Fibroblast of skin of back (primary cell): Measurements from ENCODE around the gene ZMYM2.
A peak's percentile ranks its signal among the peaks of the same experiment; 100 is the strongest.

ENCODE experiments used
- DNase-seq: peaks from one replicate; pipeline ENCODE4 v3.0.0-alpha.2; 2013

The ZMYM2 gene

DNA sequence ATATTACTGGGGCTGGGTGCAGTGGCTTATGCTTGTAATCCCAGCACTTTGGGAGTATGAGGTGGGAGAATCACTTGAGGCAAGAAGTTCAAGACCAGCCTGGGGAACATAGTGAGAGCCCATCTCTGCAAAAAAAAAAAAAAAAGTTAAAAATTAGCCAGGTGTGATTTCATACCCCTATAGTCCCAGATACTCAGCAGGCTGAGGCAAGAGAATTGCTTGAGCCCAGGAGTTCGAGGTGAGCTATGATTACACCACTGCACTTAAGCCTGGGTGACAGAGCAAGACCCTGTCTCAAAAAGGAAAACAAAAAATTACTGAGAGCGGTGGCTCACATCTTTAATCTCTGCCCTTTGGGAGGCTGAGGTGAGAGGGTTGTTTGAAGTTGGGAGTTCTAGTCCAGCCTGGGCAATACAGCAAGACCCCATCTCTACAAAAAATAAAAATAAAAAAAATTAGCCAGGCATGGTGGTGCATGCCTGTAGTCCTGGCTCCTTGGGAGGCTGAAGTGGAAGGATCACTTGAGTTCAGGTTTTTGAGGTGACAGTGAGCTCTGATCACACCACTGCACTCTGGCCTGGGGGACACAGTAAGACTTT, 87.5 kb downstream of the ZMYM2 start:
- DNase-seq: no peak

GRCh38 chr13:20049558-20050473, 91.3 kb downstream of the ZMYM2 start:
- DNase-seq: no peak

GRCh38 chr13:20051366-20051765, 92.8 kb downstream of the ZMYM2 start:
- no peak for DNase-seq

GRCh38 chr13:20053016-20053415, 94.5 kb downstream of the ZMYM2 start:
- DNase-seq: no peak

GRCh38 chr13:20053891-20054290, 95.4 kb downstream of the ZMYM2 start:
- DNase-seq: no peak

DNA sequence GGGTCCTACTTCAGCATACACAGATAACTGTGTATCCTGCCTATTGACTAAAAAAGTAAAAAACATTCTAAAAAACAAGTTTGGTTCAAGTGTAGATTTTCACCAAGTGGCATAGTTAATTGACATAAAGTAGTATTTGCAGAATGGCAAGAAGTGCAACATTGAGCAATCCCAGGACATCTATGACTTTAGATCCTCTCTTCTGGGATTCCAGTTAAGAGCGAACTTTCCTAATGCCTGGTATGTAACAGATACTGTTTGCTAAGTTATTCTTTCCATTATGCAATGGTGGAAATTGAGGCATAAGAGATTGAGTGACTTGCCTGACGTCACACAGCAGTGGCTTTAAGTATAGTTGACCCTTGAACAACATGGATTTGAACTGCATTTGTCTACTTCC, 96.1 kb downstream of the ZMYM2 start:
- no peak for DNase-seq

DNA sequence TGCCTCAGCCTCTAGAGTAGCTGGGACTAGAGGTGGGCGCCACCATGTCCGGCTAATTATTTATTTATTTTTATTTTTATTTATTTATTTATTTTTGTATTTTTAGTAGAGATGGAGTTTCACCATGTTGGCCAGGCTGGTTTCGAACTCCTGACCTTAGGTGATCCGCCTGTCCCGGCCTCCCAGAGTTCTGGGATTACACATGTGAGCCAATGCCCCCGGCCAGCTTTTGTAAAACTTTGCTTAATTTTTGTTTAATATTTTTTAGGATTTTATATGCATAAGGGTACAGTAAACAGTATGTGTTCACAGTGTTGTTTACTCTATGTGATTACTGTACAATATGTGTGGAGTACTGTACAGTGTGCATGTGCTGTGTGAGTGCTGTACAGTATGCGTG, 98.7 kb downstream of the ZMYM2 start:
- no peak for DNase-seq

DNA sequence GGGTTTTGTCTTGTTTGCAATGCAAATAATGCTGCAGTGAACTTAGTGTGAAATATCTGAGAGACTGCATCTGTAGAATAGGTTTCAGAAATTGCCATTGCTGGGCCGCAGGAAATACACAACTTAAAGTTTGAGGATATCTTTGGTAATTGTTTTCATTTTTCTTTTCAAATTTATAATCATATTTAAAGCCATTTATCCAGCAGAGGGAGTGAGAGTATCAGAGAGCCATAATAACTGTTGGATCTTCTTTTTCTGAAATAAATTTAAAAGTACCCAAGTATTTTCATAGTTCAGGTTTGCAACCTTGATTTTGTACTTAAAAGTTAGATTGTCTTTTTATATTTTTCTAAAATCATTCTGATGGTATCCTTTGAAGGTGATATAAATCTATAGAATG, 99.4 kb downstream of the ZMYM2 start:
- DNase-seq: no peak

- no peak for DNase-seq
Observed at GRCh38 chr13:20058476-20058875, 99.9 kb downstream of the ZMYM2 start.

GRCh38 chr13:20064128-20064527, 105.6 kb downstream of the ZMYM2 start:
- DNase-seq: peak; percentile 6

DNA sequence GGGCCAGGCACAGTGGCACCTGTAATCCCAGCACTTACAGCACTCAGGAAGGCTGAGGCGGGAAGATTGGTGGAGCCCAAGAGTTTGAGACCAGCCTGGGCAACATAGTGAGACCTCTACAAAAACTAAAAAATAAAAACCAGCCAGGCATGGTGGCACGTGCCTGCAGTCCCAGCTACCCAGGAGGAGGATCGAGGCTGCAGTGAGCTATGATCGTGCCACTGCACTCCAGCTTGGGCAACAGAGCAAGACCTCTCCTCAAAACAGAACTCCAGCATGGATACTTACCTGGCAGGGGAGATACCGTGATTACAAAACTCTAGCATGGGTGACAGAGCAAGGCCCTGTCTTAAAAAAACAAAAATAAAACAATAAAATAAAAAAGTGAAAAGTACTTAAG, 107.0 kb downstream of the ZMYM2 start:
- DNase-seq: no peak

DNA sequence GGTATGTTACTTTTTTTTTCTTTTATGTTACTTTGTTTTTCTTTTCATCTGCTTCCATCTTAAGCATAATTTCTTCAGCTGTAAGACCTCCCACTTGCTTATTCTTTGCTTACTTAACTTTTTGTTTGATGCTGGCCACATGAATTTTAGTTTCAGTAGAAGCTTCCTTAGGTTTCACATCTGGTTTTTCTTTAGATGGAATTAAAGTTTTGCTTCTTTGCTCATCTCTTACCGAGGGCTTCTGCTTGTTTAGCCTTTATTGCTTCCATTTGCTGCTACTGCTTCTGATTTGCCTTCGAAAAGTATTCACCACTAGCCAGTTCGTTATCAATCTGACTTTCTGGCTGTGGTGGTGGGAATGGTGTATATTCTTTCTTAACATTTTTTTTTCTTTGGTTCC, 111.4 kb downstream of the ZMYM2 start:
- no peak for DNase-seq

DNA sequence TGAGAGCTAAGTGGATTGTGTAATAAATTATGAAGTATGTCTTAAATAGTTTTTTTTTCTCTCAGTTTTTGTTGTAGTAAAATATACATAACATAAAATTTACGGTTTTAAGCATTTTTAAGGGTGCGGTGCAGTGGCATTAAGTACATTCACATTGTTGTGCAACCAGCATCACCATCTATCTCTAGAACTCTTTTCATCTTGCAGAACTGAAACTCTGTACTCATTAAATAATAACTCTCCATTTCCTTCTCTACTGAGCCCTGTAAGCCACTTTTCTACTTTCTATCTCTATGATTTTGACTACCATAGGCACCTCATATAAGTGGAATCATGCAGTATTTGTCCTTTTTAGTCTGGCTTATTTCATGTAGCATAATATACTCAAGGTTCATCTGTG, 115.2 kb downstream of the ZMYM2 start:
- no peak for DNase-seq

DNA sequence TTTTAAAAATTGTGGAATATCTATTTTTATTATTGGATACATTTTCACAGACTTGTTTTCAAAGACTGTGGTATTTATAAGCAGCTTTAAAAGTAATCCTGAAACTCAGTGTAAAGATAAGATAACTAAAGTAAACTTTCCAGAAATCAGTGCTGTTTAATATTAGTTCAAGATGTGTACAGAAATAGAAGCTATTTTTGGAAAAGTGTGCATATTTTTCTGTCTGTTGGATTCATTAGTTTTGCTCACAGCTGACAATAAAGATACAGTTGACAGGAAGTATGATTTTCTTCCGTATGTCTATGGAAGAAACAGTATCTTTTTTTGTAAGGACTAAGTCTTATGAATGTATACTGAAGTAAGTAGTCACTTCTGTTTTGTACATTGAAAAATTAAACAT, 116.4 kb downstream of the ZMYM2 start:
- no peak for DNase-seq

DNA sequence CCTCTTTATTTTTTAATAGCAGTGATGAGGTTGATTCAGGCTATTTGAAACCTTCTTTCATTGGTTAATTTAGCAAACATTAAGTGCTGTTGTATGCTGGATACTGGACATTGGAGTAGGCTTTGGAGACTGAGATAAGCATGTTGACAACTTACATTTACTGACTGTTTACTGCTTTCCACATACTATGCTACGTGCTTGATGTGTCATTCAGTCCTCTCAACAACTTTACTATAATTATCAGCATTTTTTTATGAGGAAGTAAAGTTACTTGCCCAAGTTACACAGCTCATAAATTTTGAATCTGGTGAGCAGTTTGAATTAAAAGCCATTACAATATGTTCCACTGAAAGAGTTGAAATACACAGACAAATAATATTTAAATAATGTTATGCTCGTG, 118.6 kb downstream of the ZMYM2 start:
- no peak for DNase-seq

DNA sequence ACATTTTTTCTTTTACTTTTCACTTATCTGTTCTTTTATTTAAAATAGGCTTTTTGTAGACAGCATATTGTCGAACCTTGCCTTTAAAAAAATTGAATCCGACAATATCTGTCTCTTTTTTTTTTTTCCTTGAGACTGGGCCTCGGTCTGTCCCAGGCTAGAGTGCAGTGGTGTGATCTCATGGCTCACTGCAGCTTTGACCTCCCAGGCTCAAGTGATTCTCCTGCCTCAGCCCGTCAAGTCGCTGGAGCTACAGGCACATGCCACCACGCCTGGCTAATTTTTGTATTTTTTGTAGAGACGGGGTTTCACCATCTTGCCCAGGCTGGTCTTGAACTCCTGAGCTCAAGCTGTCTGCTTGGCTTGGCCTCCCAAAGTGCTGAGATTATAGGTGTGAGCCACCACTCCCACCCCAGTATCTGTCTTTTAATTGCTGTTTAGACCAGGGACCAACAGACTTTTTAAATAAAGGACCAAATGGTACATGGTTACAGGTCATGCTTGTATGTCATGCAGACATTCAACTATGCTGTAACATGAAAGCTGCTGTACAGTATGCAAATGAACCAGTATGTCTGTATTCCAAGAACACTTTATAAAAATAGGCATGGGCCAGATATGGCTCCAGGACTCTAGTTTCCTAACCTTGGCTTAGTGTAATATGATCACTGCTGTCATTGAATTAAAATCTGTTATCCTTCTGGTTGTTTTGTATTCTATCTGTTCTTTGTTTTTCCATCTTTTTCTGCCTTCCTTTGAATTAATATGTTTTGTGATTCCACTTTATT, 122.0 kb downstream of the ZMYM2 start:
- no peak for DNase-seq

- DNase-seq: no peak
Observed at GRCh38 chr13:20090349-20090748, 131.8 kb downstream of the ZMYM2 start.

- DNase-seq: no peak
Observed at GRCh38 chr13:20093951-20094350, 135.4 kb downstream of the ZMYM2 start.

GRCh38 chr13:20099319-20099718, 140.8 kb downstream of the ZMYM2 start:
- no peak for DNase-seq

DNA sequence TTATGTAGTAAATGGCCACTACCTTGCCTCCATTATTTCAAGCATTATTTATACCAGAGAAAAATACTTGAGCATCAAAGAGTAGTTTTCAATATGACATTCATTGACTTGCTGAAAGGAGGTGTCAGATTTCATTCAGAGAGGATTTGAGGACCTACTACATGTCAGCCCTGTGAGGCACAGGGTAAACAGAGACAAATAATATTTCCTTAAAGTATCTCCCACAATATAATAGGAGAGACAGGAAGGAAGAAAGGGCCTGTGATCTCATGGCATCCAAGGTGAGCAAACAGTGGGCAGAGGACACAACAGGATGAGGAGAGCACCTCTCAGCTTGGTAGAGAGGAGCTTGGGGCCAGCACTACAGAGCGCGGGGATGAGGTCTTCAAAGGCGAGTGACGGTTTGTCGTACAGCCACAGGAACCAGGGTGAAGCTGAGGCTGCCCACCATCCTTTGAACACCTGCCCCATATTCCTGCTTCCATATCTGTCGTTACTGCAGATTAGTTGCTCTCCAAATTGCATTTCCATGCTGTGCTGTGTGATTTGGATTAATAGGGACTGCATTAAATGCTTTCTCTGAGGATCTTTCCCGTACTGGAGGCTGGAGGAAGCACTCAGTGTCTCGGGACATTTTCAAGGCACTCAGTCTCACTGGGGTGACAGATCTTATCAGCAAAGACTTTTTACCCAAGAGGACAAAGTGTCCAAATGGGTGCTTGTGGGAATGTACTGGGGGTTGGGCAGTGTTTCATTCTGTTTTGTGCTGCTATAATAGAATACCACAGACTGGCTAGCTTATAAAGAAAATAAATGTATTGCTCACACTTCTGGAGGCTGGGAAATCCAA, 143.2 kb downstream of the ZMYM2 start:
- no peak for DNase-seq

- no peak for DNase-seq
Observed at GRCh38 chr13:20102525-20103180, 144.1 kb downstream of the ZMYM2 start.

DNA sequence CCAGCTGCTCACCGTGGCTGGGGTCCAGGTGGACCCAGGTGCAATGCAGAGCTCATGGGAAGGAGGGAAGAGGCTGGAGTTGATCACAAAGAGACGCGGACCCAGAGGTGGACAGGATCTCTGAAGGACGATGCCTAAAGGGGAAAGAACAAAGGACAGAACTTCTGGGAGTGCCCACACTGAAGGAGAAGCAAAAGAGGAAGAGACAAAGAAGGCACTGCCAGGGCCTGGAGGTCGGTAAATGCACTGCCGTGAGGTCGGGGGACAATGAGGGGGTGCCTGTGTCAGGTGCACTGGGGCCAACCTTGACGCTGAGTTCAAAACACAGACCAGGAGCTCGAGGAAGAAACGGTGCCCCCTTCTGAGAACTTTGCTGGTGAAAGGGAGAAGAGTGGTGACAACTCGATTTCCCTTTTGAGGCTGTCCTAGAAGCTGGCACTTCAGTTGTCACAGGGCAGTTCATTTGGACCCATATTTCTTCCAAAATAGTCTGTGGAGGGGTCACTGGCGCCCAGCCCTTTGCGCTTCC, 146.7 kb downstream of the ZMYM2 start:
- no peak for DNase-seq
